Occipital lobe (tissue), 2 donors: ENCODE data around the gene CREB5. TPM values are rescaled to one million over a fixed set of nuclear protein-coding genes. Genes with fewer than 3 reads are reported as not detected.
"Not testable (repeated sequence)": the region's sequence is repeated elsewhere in the genome, so short reads cannot be mapped to it uniquely, and the experiment has no call there.

ENCODE experiments used
- DNase-seq: peaks from one replicate; lab custom pipeline; 2025; lab: John Stamatoyannopoulos, UW
- total RNA-seq: library from RNA; depleted of rRNA; stranded (reverse); fragments of >200 nt; gene quantifications from one replicate; pipeline ENCODE4 v1.2.3, GENCODE V29; 2014

The CREB5 gene
- total RNA-seq, 1 donor from 2014 or later, result 8.0 TPM

DNA sequence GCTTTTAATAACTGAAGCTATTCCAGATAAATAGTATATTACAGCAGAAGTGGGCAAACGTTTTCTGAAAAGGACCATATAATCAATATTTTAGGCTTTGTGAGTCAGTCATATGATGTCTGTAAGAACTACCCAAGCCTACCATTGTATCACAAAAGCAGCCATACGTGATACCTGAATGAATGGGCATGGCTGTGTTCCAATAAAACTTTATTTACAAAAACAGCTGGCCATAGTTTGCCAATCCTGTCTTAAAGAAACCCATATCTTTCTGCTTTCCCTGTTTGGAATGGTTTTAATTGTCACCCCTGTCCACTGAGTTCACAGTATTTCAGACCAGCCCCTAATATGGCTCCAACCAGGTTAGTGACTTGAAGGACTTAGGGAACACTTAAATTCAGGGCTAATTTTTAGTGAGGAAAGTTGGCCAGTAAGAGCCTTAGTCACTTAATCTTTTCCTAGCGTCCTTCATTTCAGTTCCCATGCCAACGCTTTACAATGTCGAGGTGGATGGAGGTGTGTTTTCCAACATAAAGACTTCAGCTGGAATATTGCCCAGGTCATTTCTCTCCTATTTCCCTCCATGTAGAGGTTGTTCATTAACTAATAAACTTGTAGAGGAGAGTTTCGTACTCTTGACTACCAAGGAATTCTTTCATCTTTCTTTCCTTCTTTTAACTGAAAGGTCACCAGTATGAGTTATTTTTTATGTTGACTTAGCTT lies 361.3 kb downstream of the CREB5 start:
- DNase-seq, result no peak

DNA sequence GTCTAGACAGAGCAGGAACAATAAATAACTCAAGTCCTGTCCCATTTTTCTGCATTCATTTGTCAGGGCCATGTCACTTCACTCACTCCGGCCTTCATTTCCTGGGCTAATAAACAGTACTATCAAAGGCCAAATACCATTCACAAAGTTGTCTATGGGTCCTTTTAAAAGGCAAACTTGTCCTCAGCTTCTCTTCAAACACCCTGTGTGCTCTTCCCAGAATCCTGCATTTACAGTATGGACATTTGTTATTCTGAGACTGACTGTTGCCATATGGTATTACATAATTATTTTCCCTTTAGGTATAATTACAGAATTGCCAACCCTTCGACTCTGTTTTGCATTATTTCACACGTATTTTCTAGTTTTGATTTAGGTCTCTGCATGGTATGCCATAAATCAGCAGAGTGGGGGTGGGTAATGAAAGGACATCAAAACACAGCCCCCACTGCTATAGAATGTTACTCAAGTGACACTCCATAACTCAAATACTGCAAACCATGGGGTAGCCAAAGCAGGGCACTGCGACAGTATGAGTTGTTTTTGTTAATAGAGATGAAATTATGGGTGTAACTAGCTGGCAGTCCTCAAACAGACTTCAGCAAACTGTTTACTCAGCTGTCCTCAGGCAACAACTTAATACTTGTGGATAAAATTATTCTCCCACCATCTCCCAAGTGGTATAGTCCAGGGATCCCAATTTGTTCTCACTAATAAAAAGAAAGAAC lies 362.1 kb downstream of the CREB5 start:
- DNase-seq, result no peak

DNA sequence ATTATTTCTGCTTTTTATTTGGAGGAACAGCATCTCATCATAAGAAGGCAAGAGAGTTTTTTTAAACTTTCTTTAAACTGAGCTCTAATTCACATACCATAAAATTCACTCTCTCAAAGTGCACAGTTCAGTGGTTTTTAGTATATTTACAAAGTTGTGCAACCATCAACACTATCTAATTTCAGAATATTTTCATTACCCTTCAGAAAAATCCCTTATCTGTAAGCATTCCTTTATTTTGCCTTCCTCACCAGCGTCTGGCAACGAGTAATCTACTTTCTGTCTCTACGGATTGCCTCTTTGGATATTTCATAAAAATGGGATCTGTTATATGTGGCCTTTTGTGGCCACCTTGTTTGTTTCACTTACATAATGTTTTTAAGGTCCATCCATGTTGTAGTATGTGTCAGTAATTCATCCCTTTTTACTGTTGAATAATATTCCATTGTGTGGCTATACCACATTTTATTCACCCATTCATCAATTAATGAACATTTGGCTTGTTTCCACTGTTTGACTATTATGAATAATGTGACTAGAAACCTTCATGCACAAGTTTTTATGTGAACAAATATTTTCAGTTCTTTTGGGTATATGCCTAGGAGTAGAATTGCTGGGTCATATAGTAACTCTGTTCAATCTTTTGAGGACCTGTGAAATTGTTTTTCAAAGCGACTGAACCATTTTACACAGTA lies 364.3 kb downstream of the CREB5 start:
- DNase-seq, result no peak

DNA sequence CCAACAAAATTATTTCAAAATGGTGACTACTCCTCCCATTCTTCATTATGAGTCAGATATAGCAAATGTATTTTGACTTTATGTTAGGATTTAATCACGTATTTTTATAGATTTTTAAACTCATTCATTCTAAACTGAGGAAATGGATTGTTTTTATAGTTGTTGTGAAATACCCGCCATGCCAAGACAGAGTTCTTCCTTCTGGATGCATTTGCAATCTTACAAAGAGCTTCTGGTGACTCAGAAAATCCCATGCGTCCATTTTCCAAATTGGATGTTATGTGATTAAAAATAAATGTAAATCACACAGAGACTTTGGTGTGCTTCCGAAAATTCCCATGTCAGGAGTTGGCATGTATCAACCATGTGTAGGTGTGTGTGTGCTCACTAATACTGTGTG lies 366.5 kb downstream of the CREB5 start:
- DNase-seq, result no peak

DNA sequence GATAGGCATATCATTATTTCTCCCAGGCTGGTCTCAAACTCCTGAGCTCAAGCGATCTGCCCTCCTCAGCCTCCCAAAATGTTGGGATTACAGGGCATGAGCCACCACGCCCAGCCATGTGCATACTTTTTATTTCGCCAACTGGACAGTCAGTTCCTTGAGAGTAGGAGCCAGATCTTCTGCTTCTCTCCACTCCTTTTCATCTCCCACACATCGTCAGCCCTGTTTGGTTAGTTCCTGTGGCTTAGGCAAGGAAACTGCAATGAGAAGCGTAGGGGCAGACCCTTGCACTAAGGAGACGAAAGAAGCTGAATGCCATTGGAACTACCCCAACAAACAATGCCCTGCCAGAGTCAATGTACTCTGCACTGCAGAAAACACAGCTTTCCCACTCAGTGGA lies 367.6 kb downstream of the CREB5 start:
- DNase-seq, result no peak

DNA sequence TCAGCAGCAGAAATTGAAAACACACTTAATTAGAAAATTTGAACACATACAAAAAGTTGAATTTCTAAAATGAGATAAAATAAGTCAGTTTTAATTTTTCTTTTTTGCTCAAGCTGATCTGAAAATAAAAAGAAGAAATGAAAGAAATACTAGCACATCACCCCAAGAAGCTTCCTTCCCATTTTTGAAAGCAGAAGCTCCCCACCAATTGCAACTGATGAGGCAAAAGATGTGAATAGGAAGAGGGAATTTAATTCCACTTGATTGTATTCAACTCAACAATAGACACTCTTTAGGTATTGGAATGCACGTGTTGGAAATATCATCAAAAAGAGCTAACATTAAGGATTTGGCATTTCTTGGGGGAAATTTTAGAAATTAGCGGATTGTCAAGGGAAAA lies 370.0 kb downstream of the CREB5 start:
- DNase-seq, result no peak

DNA sequence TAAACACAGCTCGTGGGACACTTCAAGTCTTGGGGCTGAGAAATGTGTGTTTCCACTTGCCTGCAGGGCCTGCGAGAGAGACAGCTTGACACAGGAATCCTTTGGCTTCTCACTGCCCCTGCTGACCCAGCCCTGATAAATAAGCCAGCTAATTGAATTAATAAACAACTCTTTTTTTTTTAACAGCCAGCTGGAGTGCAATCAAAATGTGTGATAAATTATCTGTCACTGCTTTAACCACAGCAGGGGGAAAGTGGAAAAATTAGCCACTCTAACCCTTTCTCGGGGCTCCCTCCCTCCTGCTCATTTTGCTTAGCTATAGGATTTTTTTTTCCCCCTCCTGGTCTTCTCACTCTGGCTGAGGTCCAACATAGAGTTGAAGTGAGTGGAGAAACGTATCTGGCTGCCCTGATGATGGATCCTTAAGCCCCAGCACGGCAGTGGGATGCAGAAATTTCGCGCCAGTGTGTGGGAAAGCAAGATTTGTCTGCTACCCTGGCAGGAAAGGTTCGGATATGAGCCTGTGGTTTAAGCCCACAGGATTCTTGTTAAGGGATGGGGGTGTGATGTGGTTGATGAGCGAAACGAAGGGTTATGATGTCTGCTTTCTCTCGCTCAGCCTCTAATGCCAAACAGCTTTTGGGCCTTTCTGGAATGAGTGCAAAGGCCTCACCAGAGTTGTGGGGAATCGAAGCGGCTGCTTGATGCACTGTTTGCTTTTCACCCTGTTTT lies 372.0 kb downstream of the CREB5 start:
- no peak for DNase-seq

DNA sequence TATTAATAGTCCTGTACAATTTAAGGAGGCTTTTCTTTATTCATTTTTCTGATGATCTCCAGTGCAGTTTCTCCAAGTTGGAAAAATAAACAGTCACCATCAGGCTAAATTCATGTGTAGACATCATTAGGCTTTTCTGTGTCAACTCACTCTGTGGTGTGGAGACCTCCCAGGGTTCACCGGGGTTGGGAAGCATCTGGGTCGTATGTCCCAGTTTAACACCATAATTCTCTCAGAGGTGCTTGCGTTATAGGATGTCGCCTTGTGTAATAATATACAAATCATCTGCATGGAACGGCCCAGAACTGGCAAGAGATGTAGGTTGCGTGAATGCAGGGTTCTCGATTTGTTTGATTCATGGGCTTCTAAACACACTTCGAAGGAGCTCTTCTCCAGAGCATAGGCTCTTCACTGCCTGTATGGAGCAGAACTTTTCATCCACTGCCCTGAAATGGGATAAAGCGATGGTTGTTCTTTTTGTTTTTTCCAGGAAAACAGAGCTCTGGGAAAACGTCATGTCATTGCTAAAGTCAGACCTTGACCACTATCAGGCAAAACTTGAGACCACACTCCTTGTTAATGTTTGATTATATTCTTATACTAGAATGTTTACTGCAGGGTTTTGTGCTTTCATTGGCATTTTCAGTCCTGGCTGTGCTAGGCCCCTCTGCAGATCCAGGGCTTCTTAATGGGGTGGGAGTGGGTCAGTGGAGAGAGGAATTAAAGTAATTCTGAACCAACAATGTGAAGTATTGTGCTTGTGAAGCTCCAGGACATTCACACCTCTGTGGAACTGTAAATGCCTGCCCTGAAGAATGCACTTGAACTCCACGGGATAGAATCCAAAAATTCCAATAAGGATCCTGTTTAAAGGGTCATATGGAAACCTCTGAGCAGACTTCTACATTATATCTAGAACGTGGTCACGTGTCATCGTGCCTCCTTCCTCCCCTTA lies 373.0 kb downstream of the CREB5 start:
- DNase-seq, result no peak

DNA sequence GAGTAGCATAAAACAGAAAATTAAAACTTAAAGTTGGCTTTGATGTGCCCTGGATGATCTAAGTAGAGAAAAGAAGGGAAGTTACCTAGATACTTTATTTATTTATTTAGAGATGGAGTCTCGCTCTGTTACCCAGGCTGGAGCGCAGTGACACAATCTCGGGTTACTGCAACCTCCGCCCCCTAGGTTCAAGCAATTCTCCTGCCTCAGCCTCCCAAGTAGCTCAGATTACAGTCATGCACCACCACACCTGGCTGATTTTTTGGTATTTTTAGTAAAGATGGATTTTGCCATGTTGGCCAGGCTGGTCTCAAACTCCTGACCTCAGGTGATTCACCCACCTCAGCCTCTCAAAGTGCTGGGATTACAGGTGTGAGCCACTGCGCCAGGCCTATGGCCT lies 373.8 kb downstream of the CREB5 start:
- DNase-seq, result not testable (repeated sequence)

DNA sequence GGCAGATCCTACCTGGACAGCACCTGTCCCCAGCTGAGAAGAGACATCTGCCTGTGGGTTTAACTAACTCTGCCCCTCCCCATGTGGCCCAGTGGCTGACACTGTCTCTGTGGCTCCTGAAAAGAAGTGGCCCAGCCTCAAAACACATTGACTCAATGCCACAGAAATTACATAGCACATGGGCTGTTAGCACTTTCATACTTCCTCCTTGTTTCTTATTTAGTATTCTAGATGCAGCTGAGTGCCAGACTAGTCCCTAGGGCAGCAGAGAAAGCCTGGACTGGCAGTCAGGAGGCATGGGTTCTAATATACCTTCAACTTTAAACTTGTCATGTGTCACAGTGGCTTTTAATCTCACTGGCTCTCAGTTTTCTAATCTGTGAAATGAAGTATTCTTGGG lies 374.8 kb downstream of the CREB5 start:
- no peak for DNase-seq

DNA sequence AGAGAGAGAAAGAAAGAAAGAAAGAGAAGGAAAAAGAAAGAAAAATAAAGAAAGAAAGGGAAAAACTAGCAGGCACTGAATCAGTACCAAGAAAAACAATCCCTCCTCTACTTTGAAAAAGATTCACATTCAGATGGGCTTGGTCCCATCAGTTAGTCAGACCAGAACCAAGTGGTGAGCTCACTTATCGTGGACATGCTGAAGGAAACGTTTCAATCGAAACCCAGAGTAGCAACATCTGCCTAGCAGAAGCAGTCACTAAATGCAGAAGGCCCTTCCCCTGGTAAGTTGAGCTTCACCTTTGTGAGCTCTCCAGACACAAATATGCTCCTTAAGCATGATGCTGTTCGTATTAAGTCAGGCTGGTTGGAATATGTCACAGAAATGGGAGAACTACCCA lies 378.1 kb downstream of the CREB5 start:
- DNase-seq, result no peak

DNA sequence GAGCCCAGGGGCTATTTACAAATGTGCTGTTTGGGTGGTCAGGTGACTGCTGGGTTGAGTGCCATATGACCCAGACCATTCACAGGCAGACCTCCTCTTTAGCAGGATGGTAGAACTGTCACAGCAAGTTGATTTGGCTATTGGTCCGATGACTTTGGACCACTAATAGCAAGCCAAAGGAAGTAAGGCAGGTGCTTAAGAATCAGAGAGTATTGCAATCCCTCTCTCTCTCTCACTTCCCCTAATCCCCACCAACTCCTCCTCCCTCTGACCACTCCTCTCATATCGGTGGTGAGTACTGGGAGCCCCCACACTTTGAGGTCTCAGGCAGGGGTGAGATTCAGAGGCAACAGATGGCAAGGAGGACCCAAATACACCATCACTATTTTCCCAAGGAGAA lies 380.5 kb downstream of the CREB5 start:
- DNase-seq, result no peak

DNA sequence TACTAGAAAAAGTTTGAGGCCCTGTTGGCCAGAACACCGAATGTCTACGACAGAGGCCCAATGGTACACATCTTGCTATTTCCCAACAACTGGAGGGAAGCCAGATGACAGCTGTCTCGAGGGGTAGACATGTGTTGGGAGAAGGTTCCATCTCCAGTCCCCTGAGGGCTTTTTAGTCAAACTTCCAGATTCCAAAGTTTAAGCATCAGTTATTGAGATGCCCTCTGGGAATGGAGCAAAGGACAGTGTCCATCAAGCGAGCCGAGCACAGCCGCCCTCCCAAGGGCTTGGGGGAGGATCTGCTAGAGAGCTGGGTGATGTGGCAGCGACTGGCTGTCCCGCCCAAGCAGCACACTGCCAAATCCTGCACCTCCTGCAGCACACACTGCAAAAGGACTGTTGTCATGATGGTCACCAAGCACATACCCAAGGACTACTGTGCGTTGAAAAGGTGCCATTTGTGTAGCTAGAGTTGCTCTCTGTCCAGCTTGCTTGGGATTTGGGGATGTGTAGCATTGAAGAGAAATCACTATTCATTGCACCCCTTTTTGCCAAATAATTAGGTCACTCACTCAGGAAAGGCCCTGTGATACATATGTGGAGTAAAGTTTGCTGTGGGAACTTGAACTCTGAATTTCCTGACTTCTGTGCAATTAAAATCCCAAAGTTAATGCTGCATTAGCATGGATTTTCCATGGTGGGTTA lies 381.2 kb downstream of the CREB5 start:
- DNase-seq, result no peak

DNA sequence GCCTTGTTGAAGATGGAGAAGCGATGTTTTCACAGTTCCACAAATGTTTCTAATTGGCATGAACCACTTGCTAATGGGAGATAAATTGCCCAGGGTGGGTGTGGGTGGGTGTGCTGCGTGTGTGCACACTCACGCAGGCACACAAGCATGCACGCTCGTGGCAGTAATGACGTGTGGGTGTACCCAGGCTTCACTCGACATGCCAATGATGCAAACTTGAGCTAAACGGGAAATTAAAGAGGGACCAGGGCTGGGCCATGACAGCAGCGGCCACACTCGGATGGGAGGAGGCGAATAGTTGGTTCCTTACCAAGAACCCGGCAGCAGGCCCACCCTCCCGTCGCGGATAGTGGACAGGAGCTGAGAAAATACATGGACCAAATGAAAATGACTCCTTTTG lies 386.0 kb downstream of the CREB5 start:
- no peak for DNase-seq

DNA sequence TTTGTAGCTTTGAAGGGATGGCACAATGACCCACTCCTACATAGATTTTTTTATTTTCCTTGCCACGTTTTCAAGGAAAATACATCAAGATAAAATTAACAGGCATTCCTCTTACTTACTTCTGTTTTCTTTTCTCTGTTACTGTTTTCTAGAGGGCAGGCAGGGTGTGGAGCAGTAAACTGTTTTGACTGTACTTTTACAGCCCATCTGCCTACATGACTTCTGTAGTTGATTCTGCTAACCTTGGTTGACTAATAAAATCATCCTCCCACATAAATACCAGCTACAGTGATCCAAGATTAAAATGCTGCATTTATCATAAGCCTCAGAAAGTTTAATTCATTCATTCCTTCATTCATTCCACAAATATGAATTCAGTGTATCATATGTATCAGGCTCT lies 387.3 kb downstream of the CREB5 start:
- DNase-seq, result no peak

DNA sequence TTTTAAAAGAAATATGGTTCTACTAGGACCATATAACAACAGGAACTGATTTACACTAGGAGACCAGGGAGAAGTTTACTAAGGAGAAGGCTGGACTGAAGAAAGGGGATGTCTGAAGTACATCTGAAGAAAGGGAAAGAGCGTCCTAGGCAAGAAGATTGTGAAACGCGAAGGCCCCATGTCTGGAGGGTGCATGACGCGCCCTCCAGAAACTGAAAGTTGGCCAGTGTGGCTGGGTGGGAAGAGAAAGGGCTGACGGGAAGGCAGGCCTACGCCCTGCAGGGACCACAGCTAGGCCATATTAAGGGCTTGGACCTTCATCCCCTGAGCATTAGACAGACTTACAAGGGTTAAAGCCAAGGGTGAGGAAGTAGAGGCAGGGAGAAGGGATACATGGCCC lies 387.8 kb downstream of the CREB5 start:
- no peak for DNase-seq

DNA sequence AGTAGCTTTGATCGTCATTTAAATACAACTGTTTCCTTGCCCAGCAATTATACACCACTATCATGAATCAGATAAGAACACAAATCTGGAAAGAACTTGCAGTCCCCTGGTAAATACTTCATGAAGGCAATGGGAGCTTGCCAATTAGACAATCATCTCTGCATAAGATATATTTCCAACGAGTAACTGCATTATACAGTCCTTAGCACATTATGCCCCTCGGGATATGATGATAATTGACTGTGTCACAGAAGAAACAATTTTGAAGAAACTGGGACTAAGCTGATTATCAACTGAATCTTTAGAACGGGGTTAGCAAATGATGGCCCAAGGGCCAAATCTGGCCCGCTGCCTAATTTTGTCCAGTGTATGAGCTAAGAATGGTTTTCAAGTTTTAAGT lies 390.1 kb downstream of the CREB5 start:
- no peak for DNase-seq

DNA sequence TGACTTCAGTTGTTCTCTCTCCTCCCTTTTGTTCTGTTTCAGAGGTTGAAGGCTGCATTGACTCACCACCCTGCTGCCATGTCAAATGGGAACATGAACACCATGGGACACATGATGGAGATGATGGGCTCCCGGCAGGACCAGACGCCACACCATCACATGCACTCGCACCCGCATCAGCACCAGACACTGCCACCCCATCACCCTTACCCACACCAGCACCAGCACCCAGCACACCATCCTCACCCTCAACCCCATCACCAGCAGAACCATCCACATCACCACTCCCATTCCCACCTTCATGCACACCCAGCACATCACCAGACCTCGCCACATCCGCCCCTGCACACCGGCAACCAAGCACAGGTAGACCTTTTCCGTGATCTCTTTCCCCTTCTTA lies 391.8 kb downstream of the CREB5 start:
- DNase-seq, result no peak

DNA sequence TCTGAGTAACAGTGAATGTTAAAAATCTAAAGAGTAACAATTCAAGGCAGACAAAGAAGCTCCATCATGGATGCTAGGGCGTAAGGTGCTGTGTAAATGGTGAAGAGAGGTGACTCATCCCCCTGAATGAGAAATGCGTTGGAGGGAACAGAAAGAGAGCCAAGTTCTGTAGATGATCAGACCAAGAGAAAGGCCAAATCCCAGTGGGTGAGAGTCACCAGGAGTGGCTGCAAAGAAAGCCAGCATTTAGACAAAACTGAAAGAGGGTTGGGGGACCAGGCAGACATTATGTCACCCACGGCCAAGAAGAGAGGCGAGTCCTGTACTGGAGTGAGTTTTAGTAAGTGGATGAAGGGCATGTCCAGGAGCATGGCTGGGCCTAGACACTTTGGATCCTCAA lies 392.7 kb downstream of the CREB5 start:
- DNase-seq, result no peak

DNA sequence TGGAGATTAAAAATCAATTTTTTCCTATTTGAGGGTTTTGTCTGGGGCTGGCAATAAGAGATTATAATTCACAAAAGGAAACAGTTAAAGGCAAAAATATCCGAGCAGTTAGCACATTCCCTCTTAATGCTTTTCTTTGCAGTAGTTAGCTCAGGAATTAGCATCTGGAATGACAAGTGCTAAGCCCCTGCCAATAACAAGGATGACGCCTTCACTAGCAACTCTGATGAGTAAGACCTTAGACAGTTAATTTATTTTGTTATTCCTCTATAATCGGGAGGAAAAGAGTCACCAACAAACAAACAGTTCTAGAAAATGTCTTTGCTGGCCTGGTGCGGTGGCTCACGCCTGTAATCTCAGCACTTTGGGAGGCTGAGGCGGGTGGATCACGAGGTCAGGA lies 394.5 kb downstream of the CREB5 start:
- DNase-seq, result no peak
